Suprapubic skin (tissue), 3 donors: ENCODE results near the gene ACHE.

Source experiments
- POLR2A ChIP-seq, 2 donors: fragments of 450-650 bp; IDR thresholded peaks; one replicate each; pipeline ENCODE4 v1.6.1; 2017; ENCODE audit warnings: antibody characterized with exemption in 2 of 2, mild to moderate bottlenecking in 2 of 2, moderate library complexity in 2 of 2
- TF ChIP-seq, protein P1 (sequence below), 2 donors: fragments of 200-600 bp in 1 of 2; fragments of 450-650 bp in 1 of 2; sonication (generic) in 1 of 2; IDR thresholded peaks; one replicate each; pipeline ENCODE4 v1.5.1; 2016 to 2019; ENCODE audit warnings: antibody characterized with exemption in 2 of 2, mild to moderate bottlenecking in 1 of 2, moderate library complexity in 1 of 2

DNA sequence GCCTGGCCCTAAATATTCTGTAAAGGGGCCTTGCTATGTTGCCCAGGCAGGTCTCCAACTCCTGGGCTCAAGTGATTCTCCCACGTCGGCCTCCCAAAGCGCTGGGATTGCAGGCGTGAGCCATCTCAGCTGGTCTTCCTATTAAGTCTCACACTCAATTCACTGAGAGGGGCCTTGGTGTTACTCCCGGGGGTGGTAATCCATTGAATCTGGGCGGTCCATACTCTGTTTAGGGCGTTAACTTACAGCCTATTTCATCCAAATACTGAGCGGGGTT lies 21.4 kb downstream of the ACHE start:
- no peak for TF ChIP-seq POLR2A (IDR thresholded peaks at IDR 0.05)
- TF ChIP-seq, protein P1, sequence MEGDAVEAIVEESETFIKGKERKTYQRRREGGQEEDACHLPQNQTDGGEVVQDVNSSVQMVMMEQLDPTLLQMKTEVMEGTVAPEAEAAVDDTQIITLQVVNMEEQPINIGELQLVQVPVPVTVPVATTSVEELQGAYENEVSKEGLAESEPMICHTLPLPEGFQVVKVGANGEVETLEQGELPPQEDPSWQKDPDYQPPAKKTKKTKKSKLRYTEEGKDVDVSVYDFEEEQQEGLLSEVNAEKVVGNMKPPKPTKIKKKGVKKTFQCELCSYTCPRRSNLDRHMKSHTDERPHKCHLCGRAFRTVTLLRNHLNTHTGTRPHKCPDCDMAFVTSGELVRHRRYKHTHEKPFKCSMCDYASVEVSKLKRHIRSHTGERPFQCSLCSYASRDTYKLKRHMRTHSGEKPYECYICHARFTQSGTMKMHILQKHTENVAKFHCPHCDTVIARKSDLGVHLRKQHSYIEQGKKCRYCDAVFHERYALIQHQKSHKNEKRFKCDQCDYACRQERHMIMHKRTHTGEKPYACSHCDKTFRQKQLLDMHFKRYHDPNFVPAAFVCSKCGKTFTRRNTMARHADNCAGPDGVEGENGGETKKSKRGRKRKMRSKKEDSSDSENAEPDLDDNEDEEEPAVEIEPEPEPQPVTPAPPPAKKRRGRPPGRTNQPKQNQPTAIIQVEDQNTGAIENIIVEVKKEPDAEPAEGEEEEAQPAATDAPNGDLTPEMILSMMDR (IDR thresholded peaks at IDR 0.05), result no peak
